22Rv1 (cell line): ENCODE data around the gene TMED5.

ENCODE experiments used
- CTCF ChIP-seq: fragments of 450-650 bp; IDR thresholded peaks from 2 replicates; pipeline ENCODE4 v1.5.1; 2017; ENCODE audit warnings: mild to moderate bottlenecking
- ZFX ChIP-seq: fragments of 450-650 bp; IDR thresholded peaks from 2 replicates; pipeline ENCODE4 v1.6.1; 2017; ENCODE audit warnings: antibody characterized with exemption, borderline replicate concordance

- TF ChIP-seq CTCF = peak; percentile 18
- no peak for TF ChIP-seq ZFX
Observed at GRCh38 chr1:93179886-93180722, at the start of gene TMED5.
